ENCODE results near the gene SDK1.

- no peak for TF ChIP-seq POLR2A (IDR thresholded peaks at IDR 0.05; ENCODE audit: low read length)
- TF ChIP-seq GATA1 (IDR thresholded peaks at IDR 0.05; ENCODE audit: low read depth, low read length) = no peak
Observed at GRCh38 chr7:3591219-3591618, 290.2 kb downstream of the SDK1 start.
